Stimulated activated CD8-positive, alpha-beta memory T cell treated with anti-CD3 and anti-CD28 coated beads, Interleukin-12 subunit alpha, Interleukin-12 subunit beta, amount 100 ng/mL, for 1 hour (primary cell): ENCODE measurements around the gene C11orf24.
"Not testable (repeated sequence)": the region's sequence is repeated elsewhere in the genome, so short reads cannot be mapped to it uniquely, and the experiment has no call there.

Source experiments
- DNase-seq: peaks from one replicate; pipeline ENCODE4 v3.0.0-alpha.2; 2020; ENCODE audit warnings: low read depth

Gene C11orf24

GRCh38 chr11:68271781-68272608, at the start of gene C11orf24:
Gene C11orf24 (minus strand): TSS chr11:68271973. CDS start chr11:68263767, 8,206 bp downstream.
- peak; percentile 88 for DNase-seq

GRCh38 chr11:68317147-68317785, 45.5 kb upstream of the C11orf24 start:
- no peak for DNase-seq

DNA sequence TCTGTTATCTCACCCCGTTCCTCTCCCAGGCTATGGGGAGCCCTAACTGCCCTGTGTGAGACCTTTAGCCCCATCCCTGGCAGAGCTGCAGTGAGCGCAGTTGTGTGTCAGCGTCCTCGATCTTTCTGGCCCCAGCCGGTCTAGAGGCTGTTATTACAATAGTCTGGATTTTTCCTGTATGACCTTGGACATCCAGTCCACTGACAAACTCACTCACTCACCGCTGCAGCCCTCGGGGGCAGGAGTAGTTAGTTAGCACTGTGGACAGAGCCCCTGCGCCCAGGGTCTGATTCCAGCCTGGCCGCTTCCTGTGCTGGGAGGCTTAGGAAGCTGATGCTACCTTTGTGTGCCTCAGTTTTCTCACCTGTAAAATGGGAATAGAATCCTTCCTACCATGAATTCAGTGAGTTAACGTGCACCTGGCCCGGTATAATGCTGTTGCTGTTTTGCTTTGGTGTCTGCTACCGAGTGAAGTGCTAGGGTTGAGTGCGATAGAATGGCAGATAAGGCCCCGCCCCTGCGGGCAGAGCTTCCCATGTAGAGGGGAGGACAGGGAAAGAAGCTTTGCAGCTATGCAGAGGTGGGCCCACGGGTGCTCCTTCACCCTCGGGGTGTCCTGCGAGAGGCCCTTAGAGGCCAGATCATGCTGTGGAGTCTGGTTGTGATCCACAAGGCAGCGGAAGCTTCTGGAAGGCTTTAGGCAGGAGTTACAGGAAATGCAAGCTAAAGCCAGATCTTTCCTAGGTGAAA, 43.6 kb upstream of the C11orf24 start:
- no peak for DNase-seq

GRCh38 chr11:68314203-68315170, 42.7 kb upstream of the C11orf24 start:
- DNase-seq = no peak

DNA sequence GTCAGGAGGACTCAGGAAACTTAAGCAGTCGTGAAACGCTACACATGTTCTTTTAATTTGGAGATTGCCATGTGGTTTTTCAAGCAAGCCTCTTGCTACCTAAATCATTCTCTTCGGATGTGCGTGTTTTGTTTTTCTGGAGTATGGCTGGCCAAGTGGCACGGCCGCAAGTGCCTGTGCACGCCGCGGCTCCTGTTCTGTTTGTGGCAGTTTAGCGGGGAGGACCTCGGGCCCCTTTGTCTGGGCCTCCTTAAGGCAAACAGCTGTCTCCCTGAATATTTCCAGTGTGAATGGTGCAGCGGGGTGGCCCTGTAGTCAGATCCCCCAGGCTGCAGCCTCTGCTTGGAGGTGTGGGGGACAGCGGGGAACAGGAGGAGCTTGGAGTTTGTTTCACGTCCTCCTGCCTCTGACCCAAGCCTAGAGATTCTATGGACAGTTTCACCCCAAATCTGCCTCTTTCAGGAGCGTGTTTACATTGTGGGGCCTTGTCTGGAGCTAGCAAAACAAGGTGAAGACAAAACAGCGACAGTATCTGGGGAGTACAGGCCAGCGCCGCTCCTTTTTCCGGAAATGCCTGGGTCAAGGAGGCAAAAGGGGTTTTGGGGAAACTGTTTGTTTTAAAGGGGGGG, 41.9 kb upstream of the C11orf24 start:
- no peak for DNase-seq

- no peak for DNase-seq
Observed at GRCh38 chr11:68312780-68313573, 41.2 kb upstream of the C11orf24 start.

DNA sequence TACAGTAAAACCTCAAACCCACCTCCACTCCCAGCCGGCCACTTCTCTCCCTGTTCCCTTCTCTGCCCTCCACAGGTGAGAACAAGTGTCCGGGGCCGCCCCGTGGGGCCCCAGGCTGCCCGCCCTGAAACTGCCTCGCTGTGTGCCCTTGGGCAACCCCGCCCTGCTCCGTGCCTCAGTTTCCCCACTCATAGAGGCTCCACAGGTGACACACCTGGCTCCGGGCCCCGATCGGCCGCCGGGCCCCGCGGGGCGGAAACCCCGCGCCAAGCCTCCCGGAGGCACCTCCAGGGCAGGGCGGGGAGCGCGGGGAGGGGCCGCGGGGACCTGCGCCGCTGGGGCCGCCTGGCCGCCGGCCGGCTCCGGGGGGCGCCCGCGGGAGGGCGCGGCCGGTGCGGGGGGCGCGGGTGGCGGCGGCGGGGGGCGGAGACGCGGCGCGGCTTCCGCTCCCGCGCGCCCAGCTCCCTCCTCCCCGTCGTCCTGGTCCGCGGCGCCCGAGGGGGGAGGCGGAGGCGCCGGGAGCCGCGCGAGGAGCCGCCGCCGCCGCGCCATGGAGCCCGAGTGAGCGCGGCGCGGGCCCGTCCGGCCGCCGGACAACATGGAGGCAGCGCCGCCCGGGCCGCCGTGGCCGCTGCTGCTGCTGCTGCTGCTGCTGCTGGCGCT, 40.5 kb upstream of the C11orf24 start, which contains the start of gene LRP5:
LRP5 (plus strand) TSS at position 475 of the 663 bp plus-strand sequence; CDS start at position 599, 124 bp downstream.
- no peak for DNase-seq

DNA sequence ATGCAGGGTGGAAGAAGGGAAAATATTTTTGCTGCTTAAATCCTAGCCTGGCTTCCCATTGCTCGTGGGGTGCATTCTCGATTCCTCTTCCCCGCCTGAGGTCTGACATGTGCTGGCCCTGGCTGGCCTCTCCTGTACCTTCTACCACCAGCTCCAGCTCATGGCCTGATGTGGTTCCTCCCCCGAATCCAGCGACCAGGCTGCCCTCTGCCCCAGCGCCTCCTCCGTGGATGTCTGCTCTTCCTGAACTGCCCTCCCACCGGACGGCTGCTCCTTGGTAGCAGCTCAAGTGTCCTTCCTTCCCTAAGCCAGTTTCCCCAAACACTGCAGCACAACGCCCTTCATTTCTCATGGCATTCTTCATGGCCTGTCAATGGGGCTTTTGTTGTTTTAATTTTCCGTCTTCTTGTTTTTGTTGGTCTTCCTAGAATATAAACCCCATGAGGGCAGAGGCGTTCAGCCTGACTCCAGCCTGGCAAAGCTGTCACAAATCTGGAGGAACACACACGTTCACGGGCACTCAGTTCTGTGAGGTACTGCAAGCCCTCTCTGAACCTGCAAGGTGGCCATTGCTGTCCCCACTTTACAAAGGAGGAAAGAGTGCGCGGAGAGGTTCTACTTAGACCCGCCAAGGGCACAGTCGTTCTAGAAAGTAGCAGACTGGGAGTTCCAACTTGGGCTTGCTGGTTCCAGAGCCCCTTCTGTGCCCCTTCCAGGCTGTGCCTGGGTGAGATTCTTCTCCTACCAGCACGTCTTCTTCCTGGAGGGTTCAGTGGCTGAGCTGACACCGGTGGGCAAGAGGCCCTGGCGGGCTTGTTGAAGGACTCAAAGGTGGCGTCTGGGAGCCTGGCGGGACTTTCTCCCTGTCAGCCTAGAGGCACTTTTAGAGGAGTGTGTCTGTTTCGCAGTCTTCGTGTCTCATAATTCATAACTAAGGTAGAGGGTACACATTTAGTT, 39.7 kb upstream of the C11orf24 start:
- DNase-seq = no peak

DNA sequence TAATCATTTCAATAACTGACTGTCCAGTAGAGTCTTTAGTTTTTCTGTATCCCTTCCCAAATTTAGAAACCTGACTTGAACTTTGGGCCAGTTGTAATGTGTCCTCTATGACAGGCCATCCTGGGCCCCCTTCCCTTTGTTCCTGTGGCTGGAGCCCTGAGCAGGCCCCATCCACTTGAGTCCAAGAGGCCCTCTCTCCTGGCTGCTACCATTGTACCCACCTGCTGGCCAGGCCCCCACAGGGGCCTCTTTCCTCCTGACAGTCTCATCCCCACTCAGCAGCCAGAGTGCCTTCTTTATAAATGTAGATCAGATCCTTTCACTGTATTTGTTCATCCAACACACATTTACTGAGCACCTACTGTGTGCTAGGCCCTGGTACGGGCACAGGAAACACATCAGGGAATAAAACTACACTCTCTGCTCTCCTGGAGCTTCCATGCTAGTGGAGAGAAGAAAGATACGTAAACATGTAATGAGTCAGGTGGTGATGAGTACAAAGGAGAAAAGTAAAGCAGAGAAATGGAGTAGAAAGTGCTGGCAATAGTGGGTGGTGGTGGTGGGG, 37.9 kb upstream of the C11orf24 start:
- no peak for DNase-seq

- no peak for DNase-seq
Observed at GRCh38 chr11:68308068-68308467, 36.3 kb upstream of the C11orf24 start.

- DNase-seq = no peak
Observed at GRCh38 chr11:68306636-68307035, 34.9 kb upstream of the C11orf24 start.

DNA sequence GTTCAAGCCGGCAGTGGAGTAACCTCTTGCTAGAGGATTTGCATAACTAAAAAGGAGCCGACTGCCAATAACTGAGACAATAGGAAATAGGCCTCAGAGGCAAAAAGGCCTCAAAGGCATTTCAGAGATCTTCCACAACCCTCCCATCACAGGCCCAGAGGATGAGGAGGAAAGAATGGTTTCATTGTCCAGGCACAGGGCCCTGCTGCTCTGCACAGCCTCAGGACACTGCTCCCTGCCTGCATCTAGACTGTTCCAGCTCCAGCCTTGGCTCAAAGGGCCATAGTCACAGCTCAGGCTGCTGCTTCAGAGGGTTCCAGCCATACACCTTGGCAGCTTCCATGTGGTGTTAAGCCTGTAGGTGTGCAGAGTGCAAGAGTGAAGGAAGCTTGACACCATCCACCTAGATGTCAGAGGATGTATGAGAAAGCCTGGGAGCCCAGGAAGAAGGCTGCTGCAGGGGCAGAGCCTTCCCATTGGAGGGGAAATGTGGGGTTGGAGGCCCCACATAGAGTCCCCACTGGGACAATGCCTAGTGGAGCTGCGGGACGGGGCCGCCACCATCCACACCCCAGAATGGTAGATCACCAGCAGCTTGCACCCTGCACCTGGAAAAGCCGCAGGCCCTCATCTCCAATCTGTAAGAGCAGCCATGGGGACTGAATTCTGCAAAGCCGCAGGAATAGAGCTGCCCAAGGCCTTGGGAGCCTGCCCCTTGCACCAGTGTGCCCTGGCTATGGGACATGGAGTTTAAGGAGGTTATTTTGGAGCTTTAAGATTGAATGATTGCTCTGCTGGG, 32.4 kb upstream of the C11orf24 start:
- DNase-seq = no peak

DNA sequence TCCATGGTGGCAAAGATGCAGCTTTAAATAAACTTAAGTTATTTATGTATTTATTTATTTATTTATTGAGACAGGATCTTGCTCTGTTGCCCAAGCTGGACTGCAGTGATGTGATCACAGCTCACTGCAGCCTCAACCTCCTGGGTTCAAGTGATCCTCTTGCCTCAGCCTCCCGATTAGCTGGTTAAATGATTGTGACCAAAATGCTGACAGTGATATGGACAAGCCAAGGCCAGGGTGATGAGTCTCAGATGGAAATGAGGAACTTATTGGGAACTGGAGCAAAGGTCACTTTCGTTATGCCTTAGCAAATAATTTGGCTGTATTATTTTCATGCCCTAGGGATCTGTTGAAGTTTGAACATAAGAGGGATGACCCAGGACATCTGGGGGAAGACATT, 31.3 kb upstream of the C11orf24 start:
- DNase-seq = no peak

GRCh38 chr11:68302670-68303069, 30.9 kb upstream of the C11orf24 start:
- DNase-seq = no peak

- DNase-seq = no peak
Observed at GRCh38 chr11:68302256-68302655, 30.5 kb upstream of the C11orf24 start.

GRCh38 chr11:68300076-68300830, 28.5 kb upstream of the C11orf24 start:
- no peak for DNase-seq

DNA sequence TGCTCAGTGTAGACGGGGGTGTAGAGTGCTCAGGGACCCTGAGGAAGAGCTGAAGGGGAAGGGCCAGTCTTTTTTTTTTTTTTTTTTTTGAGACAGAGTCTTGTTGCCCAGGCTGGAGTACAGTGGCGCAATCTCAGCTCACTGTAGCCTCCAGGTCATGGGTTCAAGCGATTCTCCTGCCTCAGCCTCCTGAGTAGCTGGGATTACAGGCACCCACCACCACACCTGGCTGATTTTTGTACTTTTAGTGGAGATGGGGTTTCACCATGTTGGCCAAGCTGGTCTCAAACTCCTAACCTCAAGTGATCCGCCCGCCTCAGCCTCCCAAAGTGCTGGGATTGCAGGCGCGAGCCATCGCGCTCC, 27.7 kb upstream of the C11orf24 start:
- not testable (repeated sequence) for DNase-seq
